ENCODE measurements around the gene SLC12A8. TPM values are rescaled to one million over a fixed set of nuclear protein-coding genes. Genes with fewer than 3 reads are reported as not detected.

The SLC12A8 gene
- total RNA-seq, 1 donor from 2014 or later: 4.3 TPM

GRCh38 chr3:125052624-125053303 is 159.8 kb downstream of the SLC12A8 start:
- DNase-seq: peak; percentile 84

- peak; percentile 89 for DNase-seq
Observed at GRCh38 chr3:125051715-125052581, 160.6 kb downstream of the SLC12A8 start.

- no peak for DNase-seq
Observed at GRCh38 chr3:125051205-125051604, 161.3 kb downstream of the SLC12A8 start.

GRCh38 chr3:125050488-125051090 is 162.0 kb downstream of the SLC12A8 start:
- DNase-seq: no peak

GRCh38 chr3:125048282-125048681 is 164.3 kb downstream of the SLC12A8 start:
- DNase-seq: no peak

GRCh38 chr3:125045965-125046364 is 166.6 kb downstream of the SLC12A8 start:
- DNase-seq: no peak

- no peak for DNase-seq
Observed at GRCh38 chr3:125045194-125045593, 167.4 kb downstream of the SLC12A8 start.

GRCh38 chr3:125043599-125044151 is 168.9 kb downstream of the SLC12A8 start:
- DNase-seq: no peak

GRCh38 chr3:125042725-125043406 is 169.7 kb downstream of the SLC12A8 start:
- peak; percentile 26 for DNase-seq

GRCh38 chr3:125039131-125040100 is 173.1 kb downstream of the SLC12A8 start:
- peak; percentile 71 for DNase-seq

- no peak for DNase-seq
Observed at GRCh38 chr3:125037498-125038150, 174.9 kb downstream of the SLC12A8 start.

- DNase-seq: no peak
Observed at GRCh38 chr3:125035217-125035616, 177.3 kb downstream of the SLC12A8 start.

GRCh38 chr3:125033616-125034015 is 178.9 kb downstream of the SLC12A8 start:
- DNase-seq: no peak

- DNase-seq: no peak
Observed at GRCh38 chr3:125033135-125033534, 179.4 kb downstream of the SLC12A8 start.

GRCh38 chr3:125032683-125033082 is 179.9 kb downstream of the SLC12A8 start:
- no peak for DNase-seq

Small RNA genes lying within 50 kb of the gene (small RNA-seq; reads per million reads assigned to genes)
- gene MIR5092 (ENCODE audit: low replicate concordance) (not detected), gene RNA5SP137 (ENCODE audit: low replicate concordance) (not detected), gene RNU6-230P (ENCODE audit: low replicate concordance) (not detected)

Other genes with a start within 250 kb of the SLC12A8 start
- gene HEG1, start 156.8 kb downstream of the SLC12A8 start, total RNA-seq: 22.0 TPM
- gene ZNF148, start 162.6 kb upstream of the SLC12A8 start, total RNA-seq: 25.9 TPM